Panc1 (cell line): ENCODE data around the gene ABO. TPM values are rescaled to one million over a fixed set of nuclear protein-coding genes. Genes with fewer than 3 reads are reported as not detected.

Source experiments
- ATAC-seq: fragments of 200-7000 bp; cut with Tn5 transposase; 2 replicates; pipeline ENCODE4 v1.9.1; 2020; ENCODE audit warnings: mild to moderate bottlenecking, moderate library complexity
- BruUV-seq: library from RNA; stranded (reverse); fragments of 400-500 nt; replicated peaks from 2 replicates; lab custom pipeline; 2021; lab: Mats Ljungman, UMichigan
- CTCF ChIA-PET: fragments of 300-600 bp; sonication (Branson Sonifier 250); formaldehyde crosslinking; loops from one replicate; lab custom pipeline; 2022; ENCODE audit warnings: antibody characterized with exemption; lab: Charles Lee
- POLR2A ChIA-PET: fragments of 300-600 bp; sonication (Branson Sonifier 250); formaldehyde crosslinking; loops from one replicate; lab custom pipeline; 2022; ENCODE audit warnings: antibody characterized with exemption; lab: Charles Lee
- DNase-seq: peaks from one replicate; pipeline ENCODE4 v3.0.0-alpha.2; 2010; ENCODE audit warnings: low read depth, low spot score
- H3K27ac ChIP-seq: 2 replicates; pipeline ENCODE4 v1.5.1; 2011; ENCODE audit warnings: mild to moderate bottlenecking, low read length, inconsistent platforms
- H3K27me3 ChIP-seq: fragments of 200-500 bp; sonication (Bioruptor generic); 2 replicates; pipeline ENCODE4 v1.6.0; 2014; ENCODE audit warnings: low read length, inconsistent platforms; ENCODE audit not compliant: control insufficient read depth, insufficient read depth
- H3K36me3 ChIP-seq: fragments of 200-500 bp; sonication (Bioruptor generic); 2 replicates; pipeline ENCODE4 v1.5.1; 2014; ENCODE audit warnings: inconsistent platforms, mild to moderate bottlenecking, low read length, moderate library complexity; ENCODE audit not compliant: control insufficient read depth, insufficient read depth
- H3K4me1 ChIP-seq: 2 replicates; pipeline ENCODE4 v1.5.1; 2011; ENCODE audit warnings: inconsistent platforms, mild to moderate bottlenecking, low read length, moderate library complexity; ENCODE audit not compliant: control insufficient read depth, insufficient read depth
- H3K4me3 ChIP-seq, 2 experiments: 2 replicates each; pipeline ENCODE4 v1.5.1; 2011 to 2012; ENCODE audit warnings: low read depth in 2 of 2, low read length in 2 of 2, mild to moderate bottlenecking in 2 of 2, inconsistent platforms in 1 of 2, moderate library complexity in 1 of 2
- H3K9me3 ChIP-seq: fragments of 200-500 bp; sonication (Bioruptor generic); 2 replicates; pipeline ENCODE4 v1.5.1; 2014; ENCODE audit warnings: low read depth, mild to moderate bottlenecking, inconsistent platforms, low read length, moderate library complexity; ENCODE audit not compliant: control insufficient read depth, insufficient read depth
- POLR2AphosphoS5 ChIP-seq: IDR thresholded peaks from 2 replicates; pipeline ENCODE4 v1.6.1; 2012; ENCODE audit warnings: mild to moderate bottlenecking, low read depth, low read length, moderate library complexity
- SIN3A ChIP-seq: IDR thresholded peaks from 2 replicates; pipeline ENCODE4 v1.6.1; 2012; ENCODE audit warnings: low read depth, mild to moderate bottlenecking, low read length, moderate library complexity, borderline replicate concordance; ENCODE audit not compliant: insufficient read depth
- TCF7L2 ChIP-seq: IDR thresholded peaks from 2 replicates; pipeline ENCODE4 v1.6.1; 2011; ENCODE audit warnings: mild to moderate bottlenecking, low read depth, low read length, inconsistent platforms
- in situ Hi-C: cut with HindIII; loops from 2 replicates; pipeline ENCODE4 v1.10.0; 2016; ENCODE audit warnings: low sequenced_read_pairs, low pct_unique_long_range_greater_than_20kb
- intact Hi-C: fragments of 100-400 bp; cut with micrococcal nuclease; formaldehyde crosslinking; loops from one replicate; pipeline ENCODE4 v1.10.0; 2022; ENCODE audit not compliant: unreplicated experiment
- total RNA-seq: library from RNA; stranded (reverse); gene quantifications from one replicate; pipeline ENCODE4 v1.2.1, GENCODE V29; 2021; ENCODE audit not compliant: unreplicated experiment
- TF ChIP-seq, protein P1 (sequence below): fragments of 450-650 bp; IDR thresholded peaks from 2 replicates; pipeline ENCODE4 v1.5.1; 2017; ENCODE audit warnings: mild to moderate bottlenecking
- TF ChIP-seq, protein P2 (sequence below), 2 experiments: IDR thresholded peaks; 2 replicates each; pipeline ENCODE4 v1.6.1; 2011 to 2012; ENCODE audit warnings: low read depth in 2 of 2, control low read depth in 1 of 2, low read length in 1 of 2, mild to moderate bottlenecking in 1 of 2, moderate library complexity in 1 of 2; ENCODE audit not compliant: insufficient read depth in 1 of 2

Gene ABO
- total RNA-seq, 1 experiment from 2014 or later, result 0.10 TPM

DNA sequence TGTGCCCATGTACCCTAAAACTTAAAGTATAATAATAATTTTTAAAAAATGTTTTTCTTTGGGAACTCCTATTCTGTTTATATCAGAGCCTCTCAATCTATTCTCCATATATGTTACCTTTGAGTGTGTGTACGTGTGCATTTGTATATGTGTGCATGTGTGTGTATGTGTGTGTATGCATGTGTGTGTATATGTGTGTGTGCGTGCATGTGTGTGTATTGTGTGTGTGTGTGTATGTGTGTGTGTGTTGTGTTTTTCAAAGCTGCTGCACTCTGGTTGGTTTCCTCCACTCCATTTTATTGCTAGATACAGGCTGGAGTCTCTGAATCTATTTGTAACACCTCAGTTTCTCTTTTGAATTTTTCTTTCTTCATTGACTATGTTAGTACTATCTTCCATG lies 41.0 kb upstream of the ABO start:
- in situ Hi-C loops, result no loop called here
- no TSS peak for BruUV-seq
- Histone ChIP-seq H3K27ac (no peak overlapping the region), H3K27me3 (no peaks in the 10 kb centered on the region), H3K9me3 (no peaks in the 10 kb centered on the region), H3K4me1 (no peaks in the 10 kb centered on the region), H3K4me3 (no peak overlapping the region), H3K36me3 (no peaks in the 10 kb centered on the region)
- DNase-seq, result no peak
- ATAC-seq, result no peak
- intact Hi-C loops, result no loop called here
- ChIA-PET CTCF (no interaction called here), POLR2A (no interaction called here)
- TF ChIP-seq, protein P1, sequence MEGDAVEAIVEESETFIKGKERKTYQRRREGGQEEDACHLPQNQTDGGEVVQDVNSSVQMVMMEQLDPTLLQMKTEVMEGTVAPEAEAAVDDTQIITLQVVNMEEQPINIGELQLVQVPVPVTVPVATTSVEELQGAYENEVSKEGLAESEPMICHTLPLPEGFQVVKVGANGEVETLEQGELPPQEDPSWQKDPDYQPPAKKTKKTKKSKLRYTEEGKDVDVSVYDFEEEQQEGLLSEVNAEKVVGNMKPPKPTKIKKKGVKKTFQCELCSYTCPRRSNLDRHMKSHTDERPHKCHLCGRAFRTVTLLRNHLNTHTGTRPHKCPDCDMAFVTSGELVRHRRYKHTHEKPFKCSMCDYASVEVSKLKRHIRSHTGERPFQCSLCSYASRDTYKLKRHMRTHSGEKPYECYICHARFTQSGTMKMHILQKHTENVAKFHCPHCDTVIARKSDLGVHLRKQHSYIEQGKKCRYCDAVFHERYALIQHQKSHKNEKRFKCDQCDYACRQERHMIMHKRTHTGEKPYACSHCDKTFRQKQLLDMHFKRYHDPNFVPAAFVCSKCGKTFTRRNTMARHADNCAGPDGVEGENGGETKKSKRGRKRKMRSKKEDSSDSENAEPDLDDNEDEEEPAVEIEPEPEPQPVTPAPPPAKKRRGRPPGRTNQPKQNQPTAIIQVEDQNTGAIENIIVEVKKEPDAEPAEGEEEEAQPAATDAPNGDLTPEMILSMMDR, result no peak
- TF ChIP-seq SIN3A (no peak), POLR2AphosphoS5 (no peak)

DNA sequence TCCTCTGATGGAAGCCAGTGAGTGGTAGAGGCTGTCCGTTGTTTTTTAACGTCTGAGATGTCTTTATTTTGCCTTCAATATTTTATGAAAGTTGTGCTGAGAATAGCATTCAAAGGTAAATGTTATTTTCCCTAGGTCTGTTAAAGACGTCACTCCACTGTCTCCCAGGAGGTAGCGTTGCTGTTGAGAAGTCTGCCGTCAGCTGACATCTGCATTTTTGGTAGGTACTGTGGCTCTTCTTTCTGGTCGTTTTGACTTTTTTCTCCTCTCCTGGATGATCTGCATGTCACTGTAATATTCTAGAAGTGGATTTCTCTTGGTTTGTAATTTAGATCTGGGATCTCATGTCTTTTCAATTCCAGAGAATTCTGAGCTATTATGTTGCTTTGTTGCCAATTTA lies 34.6 kb upstream of the ABO start:
- Histone ChIP-seq H3K36me3 (no peaks in the 10 kb centered on the region), H3K27me3 (no peaks in the 10 kb centered on the region), H3K27ac (no peak overlapping the region), H3K4me3 (no peak overlapping the region), H3K4me1 (no peaks in the 10 kb centered on the region), H3K9me3 (no peaks in the 10 kb centered on the region)
- ChIA-PET POLR2A (no interaction called here), CTCF (no interaction called here)
- TF ChIP-seq, protein P2, sequence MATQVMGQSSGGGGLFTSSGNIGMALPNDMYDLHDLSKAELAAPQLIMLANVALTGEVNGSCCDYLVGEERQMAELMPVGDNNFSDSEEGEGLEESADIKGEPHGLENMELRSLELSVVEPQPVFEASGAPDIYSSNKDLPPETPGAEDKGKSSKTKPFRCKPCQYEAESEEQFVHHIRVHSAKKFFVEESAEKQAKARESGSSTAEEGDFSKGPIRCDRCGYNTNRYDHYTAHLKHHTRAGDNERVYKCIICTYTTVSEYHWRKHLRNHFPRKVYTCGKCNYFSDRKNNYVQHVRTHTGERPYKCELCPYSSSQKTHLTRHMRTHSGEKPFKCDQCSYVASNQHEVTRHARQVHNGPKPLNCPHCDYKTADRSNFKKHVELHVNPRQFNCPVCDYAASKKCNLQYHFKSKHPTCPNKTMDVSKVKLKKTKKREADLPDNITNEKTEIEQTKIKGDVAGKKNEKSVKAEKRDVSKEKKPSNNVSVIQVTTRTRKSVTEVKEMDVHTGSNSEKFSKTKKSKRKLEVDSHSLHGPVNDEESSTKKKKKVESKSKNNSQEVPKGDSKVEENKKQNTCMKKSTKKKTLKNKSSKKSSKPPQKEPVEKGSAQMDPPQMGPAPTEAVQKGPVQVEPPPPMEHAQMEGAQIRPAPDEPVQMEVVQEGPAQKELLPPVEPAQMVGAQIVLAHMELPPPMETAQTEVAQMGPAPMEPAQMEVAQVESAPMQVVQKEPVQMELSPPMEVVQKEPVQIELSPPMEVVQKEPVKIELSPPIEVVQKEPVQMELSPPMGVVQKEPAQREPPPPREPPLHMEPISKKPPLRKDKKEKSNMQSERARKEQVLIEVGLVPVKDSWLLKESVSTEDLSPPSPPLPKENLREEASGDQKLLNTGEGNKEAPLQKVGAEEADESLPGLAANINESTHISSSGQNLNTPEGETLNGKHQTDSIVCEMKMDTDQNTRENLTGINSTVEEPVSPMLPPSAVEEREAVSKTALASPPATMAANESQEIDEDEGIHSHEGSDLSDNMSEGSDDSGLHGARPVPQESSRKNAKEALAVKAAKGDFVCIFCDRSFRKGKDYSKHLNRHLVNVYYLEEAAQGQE (IDR thresholded peaks at IDR 0.05; ENCODE audit: insufficient read depth in 1 of 2, low read depth in 2 of 2, low read length in 1 of 2), result no peak
- TF ChIP-seq POLR2AphosphoS5, result no peak
- TF ChIP-seq, protein P1, result no peak
- no peak for TF ChIP-seq TCF7L2
- TF ChIP-seq SIN3A, result no peak
- DNase-seq (no peak), ATAC-seq (no peak)
- intact Hi-C loops (no loop called here), in situ Hi-C loops (no loop called here)
- BruUV-seq, result no TSS peak
